Measurements from ENCODE around the gene RHOXF2. TPM values are rescaled to one million over a fixed set of nuclear protein-coding genes. Genes with fewer than 3 reads are reported as not detected.

RHOXF2 gene
- total RNA-seq, 1 experiment from 2014 or later = not detected

GRCh38 chrX:120213438-120214265 is 55.2 kb downstream of the RHOXF2 start:
- Histone ChIP-seq H3K27me3 (ENCODE audit: low read length) (no peaks in the 10 kb centered on the region), H3K4me3 (ENCODE audit: low read length) (no peak overlapping the region), H3K27ac (ENCODE audit: low read length) (no peak overlapping the region), H3K9me2 (replicated peaks; ENCODE audit: insufficient read depth, low read length) (no peaks in the 10 kb centered on the region), H2AFZ (ENCODE audit: low read length) (no peak overlapping the region), H3K36me3 (ENCODE audit: insufficient read depth, low read length) (no peaks in the 10 kb centered on the region), H3K4me1 (ENCODE audit: low read length) (no peaks in the 10 kb centered on the region), H3K9ac (ENCODE audit: low read length) (no peak overlapping the region), H3K79me2 (ENCODE audit: low read length) (no peaks in the 10 kb centered on the region), H3K9me3 (ENCODE audit: low read length) (no peaks in the 10 kb centered on the region), H4K20me1 (ENCODE audit: insufficient read depth, low read depth, low read length) (no peaks in the 10 kb centered on the region), H3K4me2 (ENCODE audit: low read depth, low read length, poor library complexity, severe bottlenecking) (no peak overlapping the region)
- DNase-seq = peak; percentile 90

Other genes with a start within 250 kb of the RHOXF2 start
- 4.2 and 6.5 TPM in 2 replicates for gene NKAP, start 214.9 kb upstream of the RHOXF2 start, total RNA-seq (2014; rRNA removed; shearing (Covaris generic); ENCODE audit: low replicate concordance)
- not detected in 2 replicates for gene RHOXF2B, start 80.9 kb upstream of the RHOXF2 start, total RNA-seq (2014; rRNA removed; shearing (Covaris generic); ENCODE audit: low replicate concordance)
- not detected in 2 replicates for gene RHOXF1, start 42.7 kb upstream of the RHOXF2 start, total RNA-seq (2014; rRNA removed; shearing (Covaris generic); ENCODE audit: low replicate concordance)
- gene ZBTB33, start 92.2 kb downstream of the RHOXF2 start, total RNA-seq (2014; rRNA removed; shearing (Covaris generic); ENCODE audit: low replicate concordance) = 12.3 and 25.5 TPM in 2 replicates
- gene TMEM255A, start 152.8 kb downstream of the RHOXF2 start, total RNA-seq (2014; rRNA removed; shearing (Covaris generic); ENCODE audit: low replicate concordance) = 0.63 and 0.87 TPM in 2 replicates
- not detected in 2 replicates for gene ATP1B4, start 203.5 kb downstream of the RHOXF2 start, total RNA-seq (2014; rRNA removed; shearing (Covaris generic); ENCODE audit: low replicate concordance)

Data from Karpas-422 (cell line).